Measurements from ENCODE around the gene SMAD3. TPM values are rescaled to one million over a fixed set of nuclear protein-coding genes. Genes with fewer than 3 reads are reported as not detected.

Gene SMAD3
- total and polyA plus RNA-seq, 10 of the 15 experiments (the other 5 are each of a cell fraction or from before 2014, with no cell fraction given): 5.6 to 43.2 (median 16.0) TPM

- ATAC-seq (no peak), FAIRE-seq (no peak), DNase-seq (ENCODE audit: low read depth, low spot score) (no peak)
- Histone ChIP-seq H3K27ac (ENCODE audit: control insufficient read depth, insufficient read depth) (peak overlapping the region; percentile 45), H3K4me2 (ENCODE audit: control insufficient read depth, insufficient read depth) (peak overlapping the region; percentile 30; the same call in 1 of the 2 replicates), H3K79me2 (ENCODE audit: control insufficient read depth, insufficient read depth, low read length) (peaks cover 70% of the 10 kb centered on the region), H4K20me1 (ENCODE audit: control insufficient read depth, insufficient read depth) (no peaks in the 10 kb centered on the region), H3K9me3 (replicated peaks; ENCODE audit: control insufficient read depth, insufficient read depth, low read length) (no peaks in the 10 kb centered on the region), H2AFZ (ENCODE audit: control insufficient read depth, low read depth, low read length) (no peak overlapping the region), H3K36me3 (ENCODE audit: control insufficient read depth in 2 of 2, insufficient read depth in 2 of 2, low read length in 1 of 2) (peaks cover 13 to 26% of the 10 kb centered on the region in 2 experiments; a peak in 3 of 4 replicates), H3K4me1 (ENCODE audit: control insufficient read depth, insufficient read depth, low read length) (peaks cover 68% of the 10 kb centered on the region), H3K4me3 (no peak overlapping the region), H3K27me3 (replicated peaks in 1 of 2; ENCODE audit: control insufficient read depth in 2 of 2, insufficient read depth in 2 of 2, low read length in 1 of 2) (no peaks in the 10 kb centered on the region), H3K9ac (ENCODE audit: control insufficient read depth, insufficient read depth, low read length) (peak overlapping the region; percentile 21; the same call in 1 of the 2 replicates)
- ChIA-PET SMC1A (ENCODE audit: uncharacterized antibody, unreplicated experiment) (interaction anchor here (1.0 to 6.2 kb wide), 7 partner anchors 10 to 38 kb away, joined by 3 to 58 read pairs (median 5); no protein-coding TSS in a partner anchor), RAD21 (ENCODE audit: unreplicated experiment) (interaction anchor here (0.7 to 10.3 kb wide), 4 partner anchors 8 to 33 kb away, joined by 3 to 77 read pairs (median 4); partner anchors contain the start of gene SMAD3), POLR2A (interaction anchor here (1.0 to 1.4 kb wide), 3 partner anchors 13 to 23 kb away, joined by 3 to 6 read pairs (median 3); no protein-coding TSS in a partner anchor), CTCF (interaction anchor here (1.2 to 1.8 kb wide), 2 partner anchors 18 to 30 kb away, joined by 4 to 6 read pairs; no protein-coding TSS in a partner anchor)
- no TSS peak for BruUV-seq (replicated peaks)
- in situ Hi-C loops (cut with MboI) (loop anchor here (25.0 kb wide), 1 partner anchor 1312 kb away; the partner anchor contains the start of gene DENND4A), intact Hi-C loops (cut with micrococcal nuclease; ENCODE audit: unreplicated experiment) (no loop called here)
- TF ChIP-seq ZBED1 (IDR thresholded peaks at IDR 0.05; ENCODE audit: borderline replicate concordance): no peak
- TF ChIP-seq POLR2A (IDR thresholded peaks at IDR 0.05; ENCODE audit: low read depth, low read length): peak; percentile 30; the same call in 1 of the 2 replicates
- no peak for TF ChIP-seq SRF (IDR thresholded peaks at IDR 0.05; ENCODE audit: low read depth in 2 of 2, low read length in 2 of 2)
- TF ChIP-seq STAT3 (IDR thresholded peaks at IDR 0.05; ENCODE audit: low read depth, low read length): no peak
- no peak for TF ChIP-seq GATAD2B (conservative IDR thresholded peaks at IDR 0.05; ENCODE audit: low read depth)
- no peak for TF ChIP-seq ETV6 (conservative IDR thresholded peaks at IDR 0.05 in 1 of 2, IDR thresholded peaks at IDR 0.05 in 1 of 2; ENCODE audit: borderline replicate concordance in 1 of 2, low read depth in 1 of 2)
- TF ChIP-seq NFIC (IDR thresholded peaks at IDR 0.05; ENCODE audit: low read depth, low read length): no peak
- TF ChIP-seq EED (IDR thresholded peaks at IDR 0.05; ENCODE audit: low read depth): no peak
- WGBS (ENCODE audit: insufficient coverage, insufficient replicate concordance, low lambda C conversion rate, missing lambda C conversion rate): 89% methylated on average over 8 of the region's 8 CpGs
Measured at GRCh38 chr15:67098768-67099282, 33.4 kb downstream of the SMAD3 start.
